ENCODE results near the gene TESK2.
"Not testable (repeated sequence)": the region's sequence is repeated elsewhere in the genome, so short reads cannot be mapped to it uniquely, and the experiment has no call there.

TESK2 gene

GRCh38 chr1:45508295-45509151, 17.6 kb upstream of the TESK2 start:
- no peak for DNase-seq

- DNase-seq = no peak
Measured at GRCh38 chr1:45507893-45508292, 16.9 kb upstream of the TESK2 start.

- no peak for DNase-seq
Measured at GRCh38 chr1:45507195-45507594, 16.2 kb upstream of the TESK2 start.

- DNase-seq = no peak
Measured at GRCh38 chr1:45503462-45504360, 12.7 kb upstream of the TESK2 start.

GRCh38 chr1:45501505-45501859, 10.5 kb upstream of the TESK2 start:
- DNase-seq = no peak

GRCh38 chr1:45499415-45499769, 8.4 kb upstream of the TESK2 start:
- no peak for DNase-seq

- no peak for DNase-seq
Measured at GRCh38 chr1:45498279-45498678, 7.3 kb upstream of the TESK2 start.

- DNase-seq = peak in 1 of 2 donors; percentile 75
Measured at GRCh38 chr1:45493116-45493697, 2.2 kb upstream of the TESK2 start.

- DNase-seq = no peak
Measured at GRCh38 chr1:45492691-45493090, 1.7 kb upstream of the TESK2 start.

- no peak for DNase-seq
Measured at GRCh38 chr1:45491487-45492260, 711 bp upstream of the TESK2 start.

GRCh38 chr1:45490121-45490625, 790 bp downstream of the TESK2 start:
- peak in 1 of 2 donors; percentile 32 for DNase-seq

- DNase-seq = peak; percentile 56 to 63
Measured at GRCh38 chr1:45489379-45489778, 1.6 kb downstream of the TESK2 start.

- DNase-seq = peak; percentile 38 to 62
Measured at GRCh38 chr1:45488666-45489377, 2.1 kb downstream of the TESK2 start.

GRCh38 chr1:45485949-45486348, 5.0 kb downstream of the TESK2 start:
- DNase-seq = no peak

GRCh38 chr1:45479039-45479748, 11.8 kb downstream of the TESK2 start:
- no peak for DNase-seq

- DNase-seq = no peak
Measured at GRCh38 chr1:45478121-45478814, 12.7 kb downstream of the TESK2 start.

GRCh38 chr1:45477646-45478045, 13.3 kb downstream of the TESK2 start:
- DNase-seq = no peak

- DNase-seq = not testable (repeated sequence)
Measured at GRCh38 chr1:45474194-45474593, 16.8 kb downstream of the TESK2 start.

GRCh38 chr1:45473302-45473701, 17.7 kb downstream of the TESK2 start:
- no peak for DNase-seq

- DNase-seq = no peak
Measured at GRCh38 chr1:45470306-45470798, 20.6 kb downstream of the TESK2 start.

All from inflammatory macrophage treated with lipopolysaccharide for 1 hour (primary cell).